Ovary (tissue), 9 donors: ENCODE results near the gene MYL12A. TPM values are rescaled to one million over a fixed set of nuclear protein-coding genes. Genes with fewer than 3 reads are reported as not detected.

Source experiments
- DNase-seq, 5 donors: peaks; one replicate each; pipeline ENCODE4 v3.0.0-alpha.2; 2019 to 2020
- H3K27ac ChIP-seq, 2 donors: fragments of 200-600 bp; one replicate each; pipeline versions ENCODE4 v1.5.1 to v1.8.0; 2019 to 2022
- H3K27me3 ChIP-seq: fragments of 200-600 bp; one replicate; pipeline ENCODE4 v1.8.0; 2022
- H3K36me3 ChIP-seq: fragments of 200-600 bp; sonication (generic); one replicate; pipeline ENCODE4 v1.5.1; 2019
- H3K4me1 ChIP-seq: one replicate; pipeline ENCODE4 v1.8.1; 2013; ENCODE audit warnings: mild to moderate bottlenecking, moderate library complexity; ENCODE audit not compliant: insufficient read depth
- H3K4me3 ChIP-seq: fragments of 200-600 bp; sonication (generic); one replicate; pipeline ENCODE4 v1.5.1; 2017
- H3K9me3 ChIP-seq, 2 donors: fragments of 200-600 bp in 1 of 2; sonication (generic) in 1 of 2; one replicate each; pipeline versions ENCODE4 v1.5.1 to v1.8.1; 2013 to 2019; ENCODE audit warnings: mild to moderate bottlenecking in 1 of 2, moderate library complexity in 1 of 2
- EP300 ChIP-seq: sonication (generic); formaldehyde crosslinking; IDR thresholded peaks from one replicate; pipeline ENCODE4 v1.6.1; 2017; ENCODE audit warnings: antibody characterized with exemption
- POLR2A ChIP-seq: fragments of 450-650 bp; IDR thresholded peaks from one replicate; pipeline ENCODE4 v1.6.1; 2017; ENCODE audit warnings: antibody characterized with exemption, mild to moderate bottlenecking, moderate library complexity
- WGBS, 3 donors: extraction: QIAGEN DNeasy Blood & Tissue Kit in 1 of 3; methylation state at CpG; one replicate each; pipeline versions ENCODE4 v1.1.5 to v1.1.7; 2013 to 2017; 5-methylcytosine and 5-hydroxymethylcytosine counted together
- intact Hi-C, 4 donors: fragments of 100-400 bp; cut with DNase I; formaldehyde crosslinking; loops; one replicate each; pipeline versions ENCODE4 v1.11.0 to v1.15.1; 2022 to 2023
- polyA plus RNA-seq, 2 donors: library from polyadenylated mRNA; stranded (reverse); fragments of 200-250 nt in 1 of 2; fragments of 350-450 nt in 1 of 2; fragmentation: Illumina TruSeq in 1 of 2; extraction: RNeasy Lipid Tissue Mini Kit (QIAGEN cat#74804) in 1 of 2; gene quantifications; one replicate each; pipeline ENCODE4 v1.2.3, GENCODE V29; 2013 to 2014
- total RNA-seq, 7 donors: library from RNA; depleted of rRNA in 2 of 7; stranded (reverse); fragments of >200 nt in 2 of 7; fragmentation: NEBNext Ultra II Directional in 3 of 7; extraction: Animal tissue kit (Norgen Biotek cat#: 25700) in 3 of 7; gene quantifications; one replicate each; pipeline versions ENCODE4 v1.1.0 to v1.2.4, GENCODE V29; 2016 to 2023
- TF ChIP-seq, protein P1 (sequence below), 3 donors: fragments of 450-650 bp in 2 of 3; fragments of 200-600 bp in 1 of 3; IDR thresholded peaks; one replicate each; pipeline versions ENCODE4 v1.5.1 to v1.8.0; 2016 to 2022; ENCODE audit warnings: antibody characterized with exemption in 3 of 3, mild to moderate bottlenecking in 1 of 3
- donor health status: DM: no; HTN: no; CAD: no; lungs with moderate emphysema.
- donor health status: DM: no; HTN: no; CAD: no.
- donor health status: Bipolar disorder and iron deficiency.
- donor health status: DM: yes; HTN: yes; CAD: no.
- donor health status: DM: no; HTN: no; CAD: no.
- donor health status: DM: yes; HTN: yes; CAD: no.

Gene MYL12A
- total and polyA plus RNA-seq, 9 donors = 137 to 595 (median 246) TPM

DNA sequence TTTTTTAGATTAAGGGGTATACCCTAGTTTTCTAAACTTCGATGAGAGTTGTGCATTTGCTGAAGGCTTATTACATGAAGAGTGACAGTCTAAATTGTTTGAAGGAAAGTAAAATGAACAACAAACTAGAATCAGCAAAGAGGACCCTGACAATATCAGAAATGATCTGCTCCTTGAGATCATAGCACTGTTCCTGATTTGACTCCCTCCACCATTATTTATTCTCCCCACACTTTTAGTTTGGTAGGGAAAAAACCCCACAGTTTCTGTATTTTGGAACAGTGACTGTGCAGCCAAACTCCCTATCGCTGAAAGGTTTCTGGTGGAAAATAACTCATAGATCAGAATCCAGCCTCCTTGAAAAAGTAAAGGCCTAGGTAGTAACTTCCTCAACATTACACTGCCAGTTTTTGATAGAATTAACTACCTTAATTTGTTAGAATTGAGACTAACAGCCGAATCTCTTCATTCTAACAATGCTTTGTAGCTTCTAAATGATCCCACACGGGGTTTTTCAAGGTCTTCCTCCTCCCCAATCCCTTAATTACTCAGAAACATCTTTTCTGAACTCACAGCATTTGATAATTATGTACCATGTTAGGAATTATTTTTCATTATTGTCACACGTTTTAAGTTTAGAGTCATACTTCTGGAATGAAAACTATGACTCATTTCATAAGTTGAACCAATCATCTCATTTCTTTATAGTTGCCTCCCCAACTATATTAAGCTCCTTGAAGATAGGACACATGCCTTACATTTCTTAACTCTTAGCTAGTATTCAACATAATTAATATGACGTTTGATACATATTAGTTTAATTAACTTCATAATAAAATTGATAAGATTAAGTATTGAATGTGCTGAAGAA, 2.9 kb downstream of the MYL12A start:
- no peaks in the 10 kb centered on the region for H3K27me3 ChIP-seq
- no peak overlapping the region for H3K4me3 ChIP-seq
- peaks cover 7% of the 10 kb centered on the region for H3K4me1 ChIP-seq
- no peak for TF ChIP-seq EP300
- no peak for TF ChIP-seq POLR2A
- TF ChIP-seq, protein P1, sequence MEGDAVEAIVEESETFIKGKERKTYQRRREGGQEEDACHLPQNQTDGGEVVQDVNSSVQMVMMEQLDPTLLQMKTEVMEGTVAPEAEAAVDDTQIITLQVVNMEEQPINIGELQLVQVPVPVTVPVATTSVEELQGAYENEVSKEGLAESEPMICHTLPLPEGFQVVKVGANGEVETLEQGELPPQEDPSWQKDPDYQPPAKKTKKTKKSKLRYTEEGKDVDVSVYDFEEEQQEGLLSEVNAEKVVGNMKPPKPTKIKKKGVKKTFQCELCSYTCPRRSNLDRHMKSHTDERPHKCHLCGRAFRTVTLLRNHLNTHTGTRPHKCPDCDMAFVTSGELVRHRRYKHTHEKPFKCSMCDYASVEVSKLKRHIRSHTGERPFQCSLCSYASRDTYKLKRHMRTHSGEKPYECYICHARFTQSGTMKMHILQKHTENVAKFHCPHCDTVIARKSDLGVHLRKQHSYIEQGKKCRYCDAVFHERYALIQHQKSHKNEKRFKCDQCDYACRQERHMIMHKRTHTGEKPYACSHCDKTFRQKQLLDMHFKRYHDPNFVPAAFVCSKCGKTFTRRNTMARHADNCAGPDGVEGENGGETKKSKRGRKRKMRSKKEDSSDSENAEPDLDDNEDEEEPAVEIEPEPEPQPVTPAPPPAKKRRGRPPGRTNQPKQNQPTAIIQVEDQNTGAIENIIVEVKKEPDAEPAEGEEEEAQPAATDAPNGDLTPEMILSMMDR (IDR thresholded peaks at IDR 0.05) = no peak
- WGBS, 3 donors = 10 to 25% (median 13%) methylated on average over 6 of the region's 6 CpGs
- DNase-seq = no peak
- peak overlapping the region in 1 of 2 donors; percentile 50 for H3K27ac ChIP-seq
- H3K36me3 ChIP-seq = no peaks in the 10 kb centered on the region
- intact Hi-C loops = no loop called here
- no peaks in the 10 kb centered on the region for H3K9me3 ChIP-seq

- Histone ChIP-seq H3K4me3 (no peak overlapping the region), H3K36me3 (no peaks in the 10 kb centered on the region), H3K27me3 (no peaks in the 10 kb centered on the region), H3K4me1 (peaks cover 6% of the 10 kb centered on the region), H3K9me3 (no peaks in the 10 kb centered on the region), H3K27ac (no peak overlapping the region)
- WGBS, 3 donors = 72 to 80% (median 75%) methylated on average over 8 of the region's 8 CpGs
- TF ChIP-seq EP300 (no peak), POLR2A (no peak)
- TF ChIP-seq, protein P1 (IDR thresholded peaks at IDR 0.05) = no peak
- intact Hi-C loops = no loop called here
- DNase-seq = no peak
Observed at GRCh38 chr18:3251249-3251962, 3.8 kb downstream of the MYL12A start.

- H3K27me3 ChIP-seq = no peaks in the 10 kb centered on the region
- peaks cover 6% of the 10 kb centered on the region for H3K4me1 ChIP-seq
- no peak overlapping the region for H3K4me3 ChIP-seq
- intact Hi-C loops = no loop called here
- no peak for DNase-seq
- TF ChIP-seq POLR2A (no peak), EP300 (no peak)
- TF ChIP-seq, protein P1 (IDR thresholded peaks at IDR 0.05) = no peak
- WGBS, 3 donors = 15 to 28% (median 17%) methylated on average over 3 of the region's 3 CpGs
- no peak overlapping the region for H3K27ac ChIP-seq
- H3K36me3 ChIP-seq = no peaks in the 10 kb centered on the region
- no peaks in the 10 kb centered on the region for H3K9me3 ChIP-seq
Observed at GRCh38 chr18:3251963-3252277, 4.3 kb downstream of the MYL12A start.

GRCh38 chr18:3252843-3253242, 5.2 kb downstream of the MYL12A start:
- 96 to 98% (median 96%) methylated on average over 1 of the region's 1 CpG for WGBS, 3 donors
- no peak overlapping the region for H3K4me3 ChIP-seq
- no peaks in the 10 kb centered on the region for H3K36me3 ChIP-seq
- no peak for DNase-seq
- H3K9me3 ChIP-seq = no peaks in the 10 kb centered on the region
- H3K4me1 ChIP-seq = peaks cover 6% of the 10 kb centered on the region
- intact Hi-C loops = no loop called here
- H3K27me3 ChIP-seq = no peaks in the 10 kb centered on the region
- H3K27ac ChIP-seq = no peak overlapping the region
- TF ChIP-seq POLR2A = no peak
- TF ChIP-seq, protein P1 (IDR thresholded peaks at IDR 0.05) = no peak
- TF ChIP-seq EP300 = no peak
